GM19455 (cell line): ENCODE measurements around the gene KYNU.

ENCODE experiments used
- ATAC-seq: cut with Tn5 transposase; IDR thresholded peaks from one replicate; pipeline ENCODE4 v1.9.1; 2021; ENCODE audit not compliant: unreplicated experiment

KYNU gene

DNA sequence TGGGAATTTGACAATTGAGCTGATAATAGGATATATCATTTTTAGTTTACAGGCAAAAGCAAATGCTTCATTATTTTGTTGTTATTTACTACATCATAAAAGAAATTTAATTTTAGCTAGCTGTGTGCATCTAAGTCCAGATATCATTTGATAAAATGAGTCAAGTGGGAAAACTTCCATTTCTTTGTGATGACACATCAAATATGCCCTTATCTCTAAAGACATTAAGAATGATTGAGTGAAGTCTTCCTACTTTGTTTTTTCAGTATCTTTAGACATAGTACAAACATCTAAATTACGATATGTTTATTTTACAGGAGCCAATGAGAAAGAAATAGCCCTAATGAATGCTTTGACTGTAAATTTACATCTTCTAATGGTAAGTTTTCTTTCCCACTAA is 77.0 kb downstream of the KYNU start:
- ATAC-seq = no peak

DNA sequence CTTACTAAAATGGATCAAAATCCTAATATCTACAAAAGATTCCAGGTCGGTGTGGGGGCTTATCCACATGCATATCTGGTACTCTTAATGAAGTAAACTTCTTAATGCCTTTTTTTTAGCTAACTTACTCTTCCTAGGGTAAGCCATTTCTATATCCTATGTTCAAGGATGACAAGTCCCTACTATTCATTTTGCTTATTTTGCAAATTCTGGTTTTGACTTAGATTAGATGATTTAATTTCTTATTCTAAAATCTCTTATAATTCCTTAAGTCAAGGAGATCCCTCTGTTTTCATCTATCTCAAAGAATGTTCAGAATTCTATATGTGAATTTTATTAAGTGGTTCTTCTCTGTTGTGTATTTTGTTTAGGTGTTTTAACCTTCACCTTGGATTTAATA is 79.7 kb downstream of the KYNU start:
- no peak for ATAC-seq

DNA sequence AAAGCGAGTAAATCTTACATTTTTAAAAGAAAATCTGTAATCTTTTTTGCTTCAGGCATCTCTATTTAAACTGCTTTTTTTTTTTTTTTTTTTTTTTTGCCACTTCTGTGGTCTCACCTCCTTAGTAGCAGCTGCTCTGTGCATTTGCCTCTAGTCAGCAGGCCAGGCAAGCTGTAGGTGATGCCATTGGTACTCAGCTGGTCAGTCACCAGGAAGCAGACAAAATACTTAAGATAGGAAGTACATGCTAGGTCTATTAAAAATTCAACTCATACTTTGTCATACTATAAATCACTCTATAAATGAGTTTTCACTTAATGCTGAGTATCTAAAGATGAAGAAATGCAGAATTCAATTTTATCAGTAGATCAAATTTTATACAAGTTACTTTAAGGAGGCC is 83.7 kb downstream of the KYNU start:
- no peak for ATAC-seq

GRCh38 chr2:142965443-142965842 is 88.0 kb downstream of the KYNU start:
- ATAC-seq = no peak

DNA sequence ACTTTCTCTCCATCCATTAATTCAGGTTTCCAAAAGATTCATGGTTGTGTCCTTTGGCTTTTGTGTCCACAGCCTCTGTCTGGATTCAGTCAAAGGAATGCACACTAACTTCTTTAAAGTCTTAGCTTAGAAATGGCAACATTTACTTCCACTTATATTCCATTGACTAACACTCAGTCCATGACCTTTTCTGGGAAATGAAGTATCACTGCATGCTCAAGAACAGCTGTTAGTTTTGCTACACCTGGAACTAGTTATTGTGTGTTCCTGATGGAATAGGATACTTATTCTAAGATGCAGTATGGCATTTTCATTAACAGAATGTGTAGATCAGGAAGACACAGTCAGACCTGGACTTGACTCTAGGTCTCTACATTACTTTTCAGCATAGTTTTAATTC is 88.8 kb downstream of the KYNU start:
- ATAC-seq = no peak

DNA sequence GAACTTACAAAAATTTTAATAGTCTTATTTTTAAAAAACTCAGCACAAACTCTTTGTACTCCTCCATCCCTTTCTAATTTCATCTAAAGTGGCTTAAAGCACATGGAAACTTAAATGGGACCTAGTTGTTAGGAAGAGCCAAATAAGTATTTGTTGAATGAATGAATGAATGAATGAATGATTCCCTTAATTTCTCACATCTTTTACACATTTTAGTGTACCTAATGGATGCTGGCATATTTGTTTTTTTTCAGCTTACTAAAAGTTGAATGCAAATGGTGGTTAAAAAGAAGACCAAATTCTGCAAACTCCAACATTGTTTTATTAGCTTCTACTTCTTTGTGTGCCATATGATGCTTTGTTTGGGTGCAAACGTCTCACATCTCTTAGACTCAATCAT is 89.6 kb downstream of the KYNU start:
- no peak for ATAC-seq

GRCh38 chr2:142973160-142973821 is 95.8 kb downstream of the KYNU start:
- no peak for ATAC-seq

- ATAC-seq = no peak
Measured at GRCh38 chr2:142973822-142974207, 96.4 kb downstream of the KYNU start.

DNA sequence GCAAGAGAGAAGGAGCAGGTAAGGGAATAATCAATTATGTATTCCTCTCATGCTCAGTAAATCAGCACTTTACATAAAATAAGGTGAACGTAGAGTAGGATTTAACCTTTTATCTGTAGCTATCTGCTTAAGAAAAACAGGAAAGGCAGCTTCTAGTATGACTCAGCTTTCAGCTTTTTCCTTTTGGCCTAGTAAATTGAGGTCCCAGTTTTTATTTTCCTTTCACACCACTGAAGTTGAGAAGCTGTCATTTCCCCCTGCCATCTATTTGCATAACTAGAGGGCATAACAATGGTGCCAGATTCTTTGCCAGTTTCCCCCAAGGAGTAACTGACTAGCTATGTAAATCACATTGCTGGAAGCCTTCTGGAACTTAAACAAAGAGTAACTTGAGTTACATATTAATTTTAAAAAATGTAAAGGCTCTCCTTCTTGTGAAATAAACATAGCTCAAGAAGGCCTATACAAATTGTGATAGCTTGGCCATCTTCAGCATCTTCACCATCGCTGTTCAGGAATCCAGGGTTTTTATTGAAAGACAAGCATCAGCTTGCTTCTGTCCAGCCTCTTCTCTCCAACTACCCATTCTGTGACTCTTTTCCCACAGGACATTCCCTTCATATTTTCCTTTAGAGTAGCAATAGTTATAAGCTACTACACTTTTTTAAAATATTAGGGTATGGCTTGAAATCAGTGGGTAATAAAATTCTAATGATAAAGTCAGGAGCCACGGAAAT is 97.0 kb downstream of the KYNU start:
- no peak for ATAC-seq

DNA sequence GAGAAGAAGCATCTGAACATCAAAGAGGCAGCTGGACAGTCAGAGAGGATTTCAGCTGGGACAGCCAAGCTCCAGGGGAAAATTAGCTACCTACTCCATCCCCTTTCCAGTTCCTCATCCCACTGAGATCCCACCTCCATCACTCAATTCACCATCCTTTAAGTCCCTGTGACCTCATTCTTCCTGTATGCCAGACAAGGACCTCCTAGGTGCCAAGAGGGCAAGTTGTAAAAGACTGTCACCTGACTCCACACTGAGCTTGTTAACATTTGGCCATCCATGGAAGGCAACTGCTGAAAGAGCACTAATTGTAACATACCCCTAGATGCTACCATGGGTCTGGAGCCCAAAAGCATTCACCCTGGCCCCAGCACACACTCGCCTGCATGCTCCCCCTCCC is 97.8 kb downstream of the KYNU start:
- ATAC-seq = no peak

DNA sequence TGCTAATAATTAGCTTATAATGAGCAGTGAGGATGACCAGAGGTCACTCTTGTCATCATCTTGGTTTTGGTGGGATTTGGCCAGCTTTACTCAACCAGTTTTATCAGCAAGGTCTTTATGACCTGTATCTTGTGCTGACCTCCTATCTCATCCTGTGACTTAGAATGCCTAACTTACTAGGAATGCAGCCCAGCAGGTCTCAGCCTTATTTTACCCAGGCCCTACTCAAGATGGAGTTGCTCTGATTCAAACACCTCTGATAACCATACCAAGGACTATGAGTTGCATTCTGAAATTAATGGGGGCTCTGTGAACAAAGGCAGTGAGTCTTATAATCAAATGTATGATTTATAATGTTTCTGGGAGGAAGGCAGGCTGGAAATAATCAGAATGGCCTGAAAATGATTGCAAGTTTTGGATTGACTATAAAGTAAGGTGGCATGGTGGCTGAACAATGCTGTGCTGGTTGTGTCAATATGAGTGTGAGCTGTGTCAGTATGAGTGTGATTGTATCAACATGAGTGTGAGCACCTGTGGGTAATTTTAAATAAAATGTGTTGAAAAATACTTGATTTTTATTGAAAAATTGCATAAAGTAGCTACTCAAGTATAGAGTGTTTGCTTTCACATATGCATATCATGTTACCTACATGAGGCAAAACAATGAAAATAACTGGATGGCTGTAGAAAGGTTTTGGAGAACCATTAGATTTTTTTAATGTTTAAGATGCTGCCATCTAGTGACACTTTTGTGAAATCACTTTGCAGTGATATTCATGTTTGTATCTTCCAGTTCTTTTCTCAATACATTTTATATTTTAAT is 103.0 kb downstream of the KYNU start:
- ATAC-seq = peak; percentile 48

DNA sequence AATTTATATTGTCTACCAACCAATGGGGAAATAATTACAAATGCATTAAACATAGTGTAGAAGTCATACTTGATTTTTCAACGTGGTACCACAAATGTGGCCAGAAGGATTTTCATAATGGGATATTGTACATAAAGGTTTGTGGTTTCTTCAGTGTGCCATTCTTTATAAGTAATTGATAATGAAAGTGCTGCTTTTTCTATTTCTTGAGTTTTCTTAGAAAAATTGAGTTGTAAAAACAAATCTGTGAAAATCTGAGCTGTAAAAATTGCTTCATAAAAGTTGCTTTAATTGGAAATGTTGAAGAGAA is 103.6 kb downstream of the KYNU start:
- ATAC-seq = no peak

DNA sequence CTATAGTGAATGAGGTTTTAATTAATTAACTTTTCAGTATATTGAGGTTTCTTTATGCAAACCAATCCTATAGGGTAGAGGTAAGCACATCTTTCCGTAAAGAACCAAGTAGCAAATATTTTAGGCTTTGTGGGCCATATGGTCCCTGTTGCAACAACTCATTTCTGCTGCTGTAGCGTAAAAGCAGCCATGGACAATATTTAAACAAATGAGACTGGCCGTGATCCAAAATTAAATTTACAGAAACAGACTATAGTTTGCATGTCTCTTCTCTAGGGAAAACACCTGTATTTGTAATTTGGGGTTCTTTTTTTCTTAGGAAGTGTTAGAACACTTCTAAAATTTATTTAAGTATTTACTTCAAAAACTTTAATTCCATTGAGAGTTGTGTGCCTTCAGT is 104.3 kb downstream of the KYNU start:
- no peak for ATAC-seq

GRCh38 chr2:142983174-142983573 is 105.7 kb downstream of the KYNU start:
- ATAC-seq = no peak

DNA sequence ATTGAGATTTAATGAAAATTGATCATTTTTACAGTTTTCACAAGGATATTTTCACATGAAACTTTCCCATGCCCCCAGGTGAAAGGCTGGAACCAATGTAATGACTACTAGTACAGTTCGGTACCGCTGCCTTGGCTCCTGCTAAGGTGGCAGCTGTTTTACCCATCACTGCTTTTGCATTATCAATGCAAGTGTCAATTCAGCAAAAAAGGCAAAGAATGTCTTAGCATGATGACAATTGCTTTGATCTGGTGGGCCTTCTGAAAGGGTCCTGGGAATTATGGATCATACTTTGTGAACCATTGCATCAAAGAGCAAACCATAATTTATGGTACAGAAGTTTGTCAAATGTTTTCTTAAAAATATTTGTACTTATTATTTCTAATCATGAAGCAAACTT is 107.2 kb downstream of the KYNU start:
- ATAC-seq = no peak

GRCh38 chr2:142987044-142987443 is 109.6 kb downstream of the KYNU start:
- ATAC-seq = no peak

DNA sequence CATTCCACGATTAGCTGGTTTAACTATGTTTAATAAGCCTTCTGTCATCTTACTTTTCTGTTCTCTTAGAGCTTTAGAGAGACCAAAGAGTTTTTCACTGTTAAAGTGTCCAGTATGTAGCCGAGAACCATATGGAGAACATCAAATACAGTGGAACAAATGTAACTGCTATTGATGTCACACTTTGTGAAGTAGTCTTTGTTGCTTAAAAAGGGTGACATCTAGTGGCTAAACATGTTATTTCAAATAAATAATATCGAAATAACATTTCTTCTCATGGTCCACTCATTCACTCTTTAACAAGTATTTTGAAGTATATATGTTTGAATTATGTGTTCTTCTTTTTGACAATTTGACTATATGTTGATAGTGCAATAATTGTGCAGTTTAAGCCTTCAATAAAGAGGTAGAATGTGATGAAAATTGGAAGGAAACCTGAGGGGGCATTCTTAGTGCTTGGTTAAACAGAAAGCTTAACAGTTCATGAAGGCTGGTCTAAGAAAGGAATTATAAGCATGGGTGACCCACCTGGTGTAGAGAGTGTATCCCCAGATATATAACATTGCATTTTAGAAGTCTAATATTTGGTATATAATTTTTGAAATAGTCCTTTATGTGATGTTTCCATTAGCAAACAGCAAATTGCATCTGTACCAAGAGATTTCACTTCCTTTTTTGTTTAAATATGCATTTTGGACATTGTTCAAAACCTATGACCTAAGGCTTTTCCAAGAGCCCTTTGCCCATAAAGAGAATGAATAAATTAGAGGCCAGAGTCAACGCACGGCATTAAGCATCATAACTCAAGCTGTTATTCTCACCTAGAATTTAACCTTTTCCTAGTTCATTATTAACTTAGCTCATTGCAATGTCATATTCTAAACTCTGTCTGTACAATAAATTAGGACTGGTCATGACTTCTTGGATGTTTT is 112.1 kb downstream of the KYNU start:
- ATAC-seq = peak; percentile 66

DNA sequence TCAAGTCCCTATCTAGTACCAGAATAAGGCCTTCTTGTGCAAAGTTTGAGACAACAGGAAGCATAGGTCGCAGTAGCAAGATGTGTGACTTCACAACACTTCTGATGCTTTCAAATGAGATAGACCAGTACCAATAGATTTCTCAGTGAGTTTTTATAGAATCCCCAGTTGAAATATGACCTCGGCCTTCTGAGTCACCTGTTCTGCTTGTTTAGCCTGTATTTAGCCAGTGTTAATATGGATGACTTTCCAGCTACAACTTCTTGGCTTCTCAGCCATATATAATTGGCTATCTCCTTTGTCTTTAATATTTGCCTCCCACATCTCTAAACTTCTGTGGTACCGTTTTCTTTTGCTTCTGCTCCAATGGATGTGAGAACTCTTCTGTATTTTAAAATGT is 113.8 kb downstream of the KYNU start:
- no peak for ATAC-seq

DNA sequence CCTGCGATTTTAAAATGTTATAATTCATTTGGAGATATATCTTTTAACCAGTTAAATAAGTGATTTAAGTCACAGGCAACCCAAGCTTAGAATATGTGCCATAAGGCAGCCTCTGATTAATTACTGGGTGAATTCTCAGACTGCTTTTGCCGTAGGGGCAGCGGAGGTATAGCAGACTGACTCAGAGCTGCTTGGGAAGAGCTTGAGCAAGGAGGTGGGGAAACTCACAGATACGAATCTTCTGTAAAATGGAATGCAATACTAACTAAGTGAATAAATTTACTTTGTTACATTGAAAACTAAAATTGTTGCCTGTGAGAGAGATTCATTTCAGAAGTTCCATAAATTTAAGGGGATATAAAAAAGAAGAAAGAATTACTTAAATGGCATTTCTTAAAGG is 115.4 kb downstream of the KYNU start:
- no peak for ATAC-seq

GRCh38 chr2:142993771-142994170 is 116.3 kb downstream of the KYNU start:
- no peak for ATAC-seq

DNA sequence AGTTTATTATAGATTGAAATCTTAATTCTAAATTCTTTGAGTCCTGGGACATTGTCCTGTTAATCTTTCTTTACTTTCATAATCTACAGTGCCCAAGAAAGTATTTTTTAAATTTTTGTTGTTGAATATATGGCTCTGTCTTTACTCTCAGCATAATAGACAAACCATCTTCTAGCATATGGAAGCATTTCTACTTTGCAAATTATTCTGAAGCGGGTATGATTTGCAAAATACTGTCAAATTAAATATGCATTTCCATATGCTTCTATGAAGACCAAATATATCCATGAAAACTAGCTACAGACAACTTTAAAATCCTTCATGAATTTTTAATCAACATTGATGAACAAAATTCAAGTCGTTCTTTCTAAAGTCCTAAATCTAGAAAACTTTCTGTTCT is 117.2 kb downstream of the KYNU start:
- no peak for ATAC-seq
